HG03439 (cell line): Measurements from ENCODE around the gene IL20RA.
"Not testable (repeated sequence)": the region's sequence is repeated elsewhere in the genome, so short reads cannot be mapped to it uniquely, and the experiment has no call there.

Experiments used
- ATAC-seq: cut with Tn5 transposase; IDR thresholded peaks from one replicate; pipeline ENCODE4 v1.9.1; 2021; ENCODE audit warnings: mild to moderate bottlenecking, moderate library complexity; ENCODE audit not compliant: unreplicated experiment

The IL20RA gene

DNA sequence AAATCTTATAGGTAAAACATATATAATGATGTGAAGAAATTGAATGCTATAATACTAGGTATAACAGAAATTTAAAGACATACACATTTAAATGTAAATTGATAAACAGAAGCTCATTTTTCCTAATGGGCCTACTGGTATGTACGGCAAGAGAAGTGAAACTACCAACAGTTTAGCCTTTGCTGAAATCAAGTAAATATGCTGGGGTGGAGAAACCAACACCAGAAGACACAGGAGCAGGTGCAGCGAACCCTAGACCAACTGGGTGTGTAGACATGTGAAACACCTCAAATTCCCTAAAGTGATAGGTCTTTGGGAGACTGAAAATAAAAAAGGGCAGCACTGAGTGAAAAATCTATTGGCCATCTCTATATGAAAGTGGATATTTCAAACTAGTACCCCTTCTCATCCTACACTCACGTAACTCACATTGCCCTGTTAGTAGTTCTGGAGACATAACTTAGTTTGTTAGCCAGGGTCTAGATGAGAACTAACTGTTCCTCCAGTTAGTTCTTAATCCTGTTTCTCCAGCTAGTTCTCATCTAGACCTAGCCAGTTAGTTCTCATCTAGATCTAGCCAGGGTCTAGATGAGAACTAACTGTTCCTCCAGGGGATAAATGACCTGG is 69.6 kb downstream of the IL20RA start:
- ATAC-seq = no peak

DNA sequence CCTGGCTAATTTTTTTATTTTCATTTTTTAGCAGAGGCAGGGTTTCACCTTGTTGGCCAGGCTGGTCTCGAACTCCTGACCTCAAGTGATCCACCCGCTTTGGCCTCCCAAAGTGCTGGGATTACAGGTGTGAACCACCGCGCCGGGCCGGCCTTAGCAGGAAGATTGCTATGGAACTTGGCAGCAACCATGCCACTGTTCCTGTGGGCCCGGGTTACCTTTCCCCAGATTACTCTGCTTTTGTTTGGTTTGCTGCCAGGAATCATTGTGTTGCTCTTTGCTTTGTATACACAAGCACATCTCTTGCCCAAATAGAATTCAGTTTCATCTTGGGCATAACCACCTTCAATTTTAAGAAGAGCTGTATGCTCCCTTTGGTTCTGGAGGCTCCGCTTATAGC is 71.0 kb downstream of the IL20RA start:
- not testable (repeated sequence) for ATAC-seq

DNA sequence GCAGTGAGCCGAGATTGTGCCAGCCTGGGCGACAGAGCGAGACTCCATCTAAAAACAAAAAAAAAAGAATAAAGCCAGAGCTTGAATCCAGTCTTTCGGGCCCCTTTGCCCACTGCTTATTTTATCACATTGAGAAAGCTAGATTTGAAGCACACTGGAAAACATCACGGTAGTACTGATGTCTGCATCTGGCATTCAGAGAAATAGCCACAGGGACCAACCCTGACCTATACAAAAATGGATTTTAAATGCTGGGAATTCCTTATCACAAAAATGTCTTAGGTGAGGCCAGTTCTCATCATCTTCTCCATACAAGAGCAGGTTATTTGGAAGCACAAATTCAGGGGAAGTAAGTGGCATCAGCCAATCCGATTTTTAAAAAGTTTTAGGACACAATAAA is 73.2 kb downstream of the IL20RA start:
- ATAC-seq = no peak

DNA sequence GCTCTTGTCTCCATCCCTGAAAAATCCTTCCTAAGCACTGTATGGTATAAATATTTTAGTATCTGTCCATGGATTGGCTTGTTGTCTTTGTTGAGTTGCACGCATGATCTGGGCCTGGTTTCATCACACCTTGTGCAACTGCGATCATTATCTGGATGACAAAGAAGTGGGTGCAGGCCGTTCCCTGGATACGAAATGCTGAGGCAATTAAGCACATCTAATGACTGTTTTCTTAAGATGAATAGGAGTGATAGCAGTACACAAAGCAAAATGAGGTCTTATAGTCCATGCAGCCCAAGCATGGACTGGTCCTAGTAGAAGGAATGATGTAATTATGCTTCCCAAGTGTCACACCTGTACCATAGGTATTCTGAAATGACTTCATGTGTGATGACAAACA is 74.8 kb downstream of the IL20RA start:
- ATAC-seq = no peak

DNA sequence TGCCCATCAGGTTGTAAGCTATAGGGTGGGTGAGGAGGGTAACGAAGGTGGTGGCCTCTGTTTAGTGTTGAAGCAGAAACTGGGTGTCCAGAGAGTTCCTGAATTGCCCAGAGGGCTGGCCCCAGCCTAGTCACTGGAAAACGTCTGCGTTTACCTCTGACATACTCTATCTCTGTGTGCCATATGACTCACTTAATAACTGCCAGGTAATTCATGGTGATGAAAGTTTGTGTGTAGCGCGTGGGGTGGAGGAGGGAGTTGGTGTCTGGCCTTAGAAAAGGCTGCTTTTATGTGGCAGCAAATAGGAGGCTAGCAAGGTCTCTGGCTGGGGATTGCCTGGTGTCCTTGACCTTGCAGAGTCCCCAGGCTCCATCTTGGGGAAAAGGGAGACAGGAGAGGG is 75.3 kb downstream of the IL20RA start:
- ATAC-seq = no peak

DNA sequence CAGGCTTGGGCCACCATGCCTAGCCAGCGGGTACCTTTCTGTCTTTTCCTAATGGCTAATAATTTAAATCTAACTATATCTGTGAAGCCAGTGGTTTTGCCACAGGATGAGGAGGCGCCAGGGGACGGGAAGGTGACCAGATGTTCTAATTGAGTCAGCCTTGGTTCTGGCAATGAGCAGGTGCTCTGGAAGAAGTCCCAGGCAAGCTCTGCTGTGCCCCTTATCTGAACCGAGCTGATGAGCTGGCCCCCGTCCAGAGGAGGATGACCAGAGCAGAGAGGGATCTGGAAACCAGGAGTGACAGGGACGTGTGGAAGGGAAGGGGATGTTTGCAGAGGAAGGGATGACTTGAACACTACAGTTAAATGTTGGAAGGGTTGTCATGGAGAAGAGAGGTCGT is 75.9 kb downstream of the IL20RA start:
- ATAC-seq = no peak

DNA sequence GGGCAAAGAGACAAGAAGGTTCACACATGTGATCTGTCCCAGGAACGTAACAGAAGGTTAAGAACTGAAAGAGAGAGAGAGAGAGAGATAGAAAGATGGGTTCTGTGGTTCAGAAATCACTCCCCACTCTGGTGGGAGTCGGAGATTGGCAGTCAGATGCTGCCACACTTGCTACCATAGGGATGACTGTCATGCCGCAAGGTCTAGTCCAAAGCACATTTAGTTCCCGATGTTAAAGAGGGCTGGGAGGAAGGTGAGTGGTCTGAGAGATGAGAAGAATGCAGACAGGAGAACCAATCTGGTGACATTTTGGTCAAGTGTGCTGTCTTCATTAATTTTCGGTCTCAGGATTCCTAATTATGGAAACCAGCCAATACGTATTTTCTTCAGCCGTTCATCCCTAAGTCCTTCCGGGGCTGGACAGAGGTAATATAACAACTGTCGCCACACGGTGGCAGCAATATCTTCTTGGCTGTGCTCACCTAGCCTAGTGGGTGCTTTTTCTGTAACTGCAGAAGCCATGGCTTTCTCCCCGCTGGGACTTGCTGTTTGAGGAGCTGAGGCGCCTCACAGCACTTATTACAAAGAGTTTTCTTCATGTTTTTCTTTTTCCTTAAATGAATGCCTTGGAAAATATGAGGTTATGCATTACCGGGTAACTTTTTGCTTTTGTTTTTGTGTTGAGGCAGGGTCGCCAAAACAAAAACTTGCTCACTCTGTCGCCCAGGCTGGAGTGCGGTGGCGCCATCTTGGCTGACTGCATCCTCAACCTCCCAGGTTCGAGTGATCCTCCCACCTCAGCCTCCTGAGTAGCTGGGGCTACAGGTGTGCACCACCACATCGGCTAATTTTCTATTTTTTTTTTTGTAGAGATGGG is 76.7 kb downstream of the IL20RA start:
- peak; percentile 80 for ATAC-seq

DNA sequence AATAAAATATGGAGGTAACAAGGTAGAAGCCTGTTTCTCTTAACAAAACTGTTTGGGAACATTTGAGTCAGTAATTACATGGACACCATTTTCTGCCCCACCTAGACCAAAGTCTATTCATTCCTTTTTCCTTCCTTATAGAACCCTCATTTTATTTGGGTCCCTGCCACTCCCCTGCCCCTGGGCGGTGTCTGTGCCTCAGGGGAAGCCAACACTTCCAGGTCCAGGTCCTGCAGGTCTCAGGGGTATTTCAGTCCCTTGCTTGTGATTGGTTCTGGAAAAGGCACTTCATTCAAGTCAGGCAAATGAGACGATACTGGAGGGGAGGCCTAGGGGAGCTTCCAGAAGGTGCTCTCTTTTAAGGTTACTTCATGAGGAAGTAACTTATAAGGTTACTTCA is 80.4 kb downstream of the IL20RA start:
- no peak for ATAC-seq

DNA sequence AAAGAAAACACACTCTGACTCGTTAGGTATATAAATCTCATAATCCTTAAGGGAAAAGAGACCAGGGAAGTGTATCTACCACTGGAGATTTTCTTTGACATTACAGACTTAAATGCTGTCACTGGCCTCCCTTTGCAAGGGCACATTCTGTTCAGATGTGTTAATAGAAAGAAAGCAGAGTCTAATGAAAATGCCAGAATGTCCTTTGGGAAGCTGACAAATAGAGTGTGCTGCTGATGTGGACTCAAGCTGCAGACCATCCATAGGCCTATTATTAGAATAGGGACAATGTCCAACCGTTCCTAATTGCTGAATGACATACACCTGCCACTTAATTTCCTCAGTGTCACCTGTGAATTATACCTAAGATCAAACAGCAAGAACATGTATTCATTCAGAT is 81.5 kb downstream of the IL20RA start:
- no peak for ATAC-seq

DNA sequence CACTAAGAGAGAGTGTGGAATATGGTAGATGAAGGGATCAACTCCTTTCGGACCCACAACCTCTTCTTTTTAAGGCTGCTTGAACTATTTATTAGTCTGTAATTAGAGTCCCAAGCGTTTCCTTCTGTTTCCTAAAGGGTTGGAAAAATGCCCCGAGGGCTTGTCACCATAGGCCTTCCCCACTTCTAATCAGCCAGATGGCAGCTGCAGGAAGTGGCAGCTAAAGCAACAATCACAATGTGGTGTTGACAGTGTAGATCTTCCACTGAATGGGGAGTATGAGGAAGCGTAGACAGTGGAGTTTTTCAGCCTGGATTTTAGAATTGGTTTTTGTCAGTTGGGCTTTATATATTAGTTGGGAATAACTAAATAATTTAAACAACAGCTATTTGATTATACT is 82.1 kb downstream of the IL20RA start:
- ATAC-seq = no peak

DNA sequence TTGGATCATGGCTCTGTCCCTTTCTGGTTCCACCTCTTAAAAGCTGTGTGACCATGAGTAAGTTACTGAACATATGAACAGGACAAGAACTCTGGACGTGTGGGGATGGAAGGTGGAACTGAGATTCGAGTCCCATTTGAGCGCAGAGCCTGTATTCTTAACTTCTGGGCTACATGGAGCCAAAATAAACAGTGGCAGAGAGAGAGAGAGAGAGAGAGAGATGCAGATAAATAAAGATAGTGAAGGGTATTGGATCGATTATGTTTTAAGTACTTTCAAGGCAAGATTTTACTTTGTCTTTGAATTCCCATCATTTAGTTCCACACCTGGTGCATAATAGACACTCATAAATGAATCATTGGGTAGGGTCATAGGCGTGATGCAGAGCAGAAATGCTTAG is 82.9 kb downstream of the IL20RA start:
- ATAC-seq = no peak

DNA sequence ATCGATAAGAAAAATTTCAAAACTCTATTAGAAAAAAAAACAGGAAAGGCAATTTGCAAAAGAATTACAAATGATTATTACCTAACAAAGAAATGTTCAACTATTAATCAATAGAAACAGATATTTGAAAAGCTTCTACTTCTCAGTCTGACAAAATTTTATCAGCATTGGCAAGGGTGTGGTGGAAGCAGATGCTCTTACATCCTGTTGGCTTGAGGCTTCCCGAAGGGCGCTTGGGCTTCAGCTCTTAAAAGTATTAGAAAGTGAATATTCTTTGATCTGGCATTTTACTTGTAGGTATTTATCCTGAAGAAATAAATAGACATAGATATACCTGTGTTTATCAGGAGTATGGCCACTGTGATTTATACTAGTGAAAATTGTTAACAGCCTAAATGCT is 84.0 kb downstream of the IL20RA start:
- no peak for ATAC-seq

DNA sequence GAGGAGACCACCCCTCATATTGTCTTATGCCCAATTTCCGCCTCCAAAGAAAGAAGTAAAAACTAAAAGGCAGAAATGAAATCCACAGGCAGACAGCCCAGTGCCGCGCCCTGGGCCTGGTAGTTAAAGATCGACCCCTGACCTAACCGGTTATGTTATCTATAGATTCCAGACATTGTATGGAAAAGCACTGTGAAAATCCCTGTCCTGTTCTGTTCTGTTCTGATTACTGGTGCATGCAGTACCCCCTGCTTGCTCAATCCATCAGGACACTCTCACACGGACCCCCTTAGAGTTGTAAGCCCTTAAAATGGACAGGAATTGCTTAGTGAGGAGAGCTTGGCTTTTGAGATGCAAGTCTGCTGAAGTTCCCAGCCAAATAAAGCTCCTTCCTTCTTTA is 84.8 kb downstream of the IL20RA start:
- not testable (repeated sequence) for ATAC-seq

DNA sequence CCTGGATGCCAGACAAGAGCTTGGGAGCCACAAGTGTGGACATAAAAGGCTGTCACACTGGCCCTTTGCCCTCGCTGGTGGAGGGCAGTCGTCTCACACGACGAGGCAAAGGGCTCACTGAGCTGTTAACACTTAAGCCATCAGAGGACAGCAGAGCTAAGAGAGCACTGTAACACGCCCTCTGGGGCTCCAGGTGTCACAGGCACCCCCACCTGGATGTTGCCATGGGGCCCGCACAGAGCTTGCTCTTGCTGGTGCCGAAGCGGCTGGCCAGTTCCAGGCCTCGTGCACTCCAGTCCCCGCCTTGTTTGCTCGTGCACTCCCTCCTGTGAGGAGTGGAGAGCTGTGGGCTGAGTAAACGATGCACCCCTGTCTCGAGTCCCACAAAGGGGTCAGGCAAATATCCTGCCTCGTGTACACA is 85.3 kb downstream of the IL20RA start:
- ATAC-seq = no peak

DNA sequence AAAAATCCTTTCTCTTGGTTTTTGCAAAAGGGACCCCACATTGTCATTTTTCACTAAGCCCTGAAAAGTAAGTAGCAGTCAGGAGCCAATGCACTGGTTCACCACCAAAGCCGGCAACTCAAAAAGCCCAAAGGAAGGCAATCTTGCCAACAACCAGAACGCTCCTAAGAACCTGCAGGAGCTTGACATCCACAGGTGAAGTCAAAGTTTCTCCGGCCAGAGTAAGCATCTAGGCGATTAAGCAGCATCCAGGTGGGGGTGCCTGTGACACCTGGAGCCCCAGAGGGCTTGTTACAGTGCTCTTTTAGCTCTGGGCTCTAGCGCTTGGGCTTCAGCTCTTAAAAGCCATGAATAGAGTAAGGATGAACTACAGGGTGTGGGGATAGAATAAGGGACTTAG is 86.6 kb downstream of the IL20RA start:
- ATAC-seq = no peak

DNA sequence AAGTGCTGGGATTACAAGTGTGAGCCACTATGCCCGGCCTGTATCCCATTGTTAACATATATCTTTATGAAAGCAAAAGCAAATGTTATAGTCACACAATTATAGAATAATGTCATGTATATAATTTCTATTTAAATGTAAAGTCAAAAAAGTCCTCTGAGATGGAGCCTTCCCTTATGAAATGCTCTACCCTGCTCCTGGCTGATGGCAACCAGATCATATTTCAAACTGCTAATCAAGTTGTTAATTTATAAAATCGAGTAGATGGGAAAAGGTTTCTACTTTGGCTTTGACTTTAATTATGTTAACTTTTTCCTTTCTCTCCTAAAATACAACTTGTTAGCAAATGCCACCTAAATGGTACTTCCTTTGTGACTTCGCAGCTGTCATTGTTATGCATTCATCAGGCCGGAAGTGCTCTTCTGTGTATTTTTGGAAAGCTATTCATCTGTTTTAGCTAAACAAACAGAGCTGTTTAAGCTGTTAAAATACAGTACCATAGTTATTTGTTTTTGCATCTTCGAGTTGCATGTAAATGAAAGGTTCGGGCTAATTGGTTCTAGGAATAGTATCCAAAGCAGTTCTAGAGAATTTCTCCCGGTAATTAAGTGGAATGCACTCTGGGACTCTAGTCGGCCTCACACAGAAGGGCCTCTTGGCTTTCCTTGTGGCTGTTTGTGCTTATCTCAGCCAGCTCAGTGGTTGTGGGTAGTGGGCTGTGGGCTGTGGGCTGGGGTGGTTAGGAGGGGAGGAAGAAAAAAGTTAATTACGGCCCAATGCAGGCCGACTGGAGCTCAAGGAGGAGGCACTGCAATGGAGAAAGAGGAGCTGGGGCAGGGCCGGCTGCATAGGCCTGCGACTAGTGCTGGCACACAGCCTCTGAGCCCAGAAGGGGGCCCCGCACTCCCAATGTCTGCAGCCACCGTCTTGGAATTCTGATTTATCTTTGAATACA is 87.9 kb downstream of the IL20RA start:
- no peak for ATAC-seq

DNA sequence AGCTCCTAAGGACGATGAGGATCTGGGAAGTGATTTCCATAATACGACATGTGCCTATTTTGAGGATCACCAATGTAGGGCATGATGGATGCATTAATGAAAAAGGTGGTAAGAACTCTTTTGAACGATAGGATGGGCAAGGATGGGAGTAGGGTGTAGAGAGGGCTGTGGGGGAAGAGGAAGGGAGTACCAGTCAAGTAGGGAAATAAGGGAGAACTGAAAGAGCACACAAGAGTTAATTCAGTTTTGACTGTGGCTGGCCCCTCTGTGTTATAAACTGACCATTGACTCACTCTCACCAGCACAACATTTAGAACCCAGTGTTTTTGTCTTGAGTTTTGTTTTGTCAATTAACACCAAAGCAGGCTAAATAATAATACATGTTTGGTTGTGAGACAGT is 89.6 kb downstream of the IL20RA start:
- ATAC-seq = no peak

DNA sequence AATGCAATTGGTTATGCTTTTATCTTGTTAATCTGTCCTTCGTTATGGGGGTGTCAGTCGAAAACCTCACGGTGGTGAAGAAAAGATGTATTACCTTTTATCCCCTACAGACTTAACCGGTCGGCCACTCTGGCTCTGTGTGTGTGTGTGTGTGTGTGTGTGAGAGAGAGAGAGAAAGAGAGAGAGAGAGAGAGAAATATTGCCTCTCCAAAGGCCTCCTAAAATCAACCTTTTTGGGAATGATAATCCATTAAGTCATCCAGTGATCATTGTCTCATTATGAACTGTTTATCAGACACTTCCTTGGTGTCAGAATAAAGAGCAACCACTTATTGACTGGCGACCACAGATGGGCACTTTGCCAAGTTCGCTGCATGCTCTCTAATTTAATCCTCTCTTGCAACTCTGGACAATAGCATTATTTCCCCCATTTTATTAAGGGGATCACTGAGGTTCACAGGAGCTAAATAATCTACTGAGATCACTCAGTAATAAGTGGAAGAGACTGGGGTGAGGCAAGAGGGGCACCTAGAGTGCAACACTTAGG is 92.0 kb downstream of the IL20RA start:
- ATAC-seq = no peak

DNA sequence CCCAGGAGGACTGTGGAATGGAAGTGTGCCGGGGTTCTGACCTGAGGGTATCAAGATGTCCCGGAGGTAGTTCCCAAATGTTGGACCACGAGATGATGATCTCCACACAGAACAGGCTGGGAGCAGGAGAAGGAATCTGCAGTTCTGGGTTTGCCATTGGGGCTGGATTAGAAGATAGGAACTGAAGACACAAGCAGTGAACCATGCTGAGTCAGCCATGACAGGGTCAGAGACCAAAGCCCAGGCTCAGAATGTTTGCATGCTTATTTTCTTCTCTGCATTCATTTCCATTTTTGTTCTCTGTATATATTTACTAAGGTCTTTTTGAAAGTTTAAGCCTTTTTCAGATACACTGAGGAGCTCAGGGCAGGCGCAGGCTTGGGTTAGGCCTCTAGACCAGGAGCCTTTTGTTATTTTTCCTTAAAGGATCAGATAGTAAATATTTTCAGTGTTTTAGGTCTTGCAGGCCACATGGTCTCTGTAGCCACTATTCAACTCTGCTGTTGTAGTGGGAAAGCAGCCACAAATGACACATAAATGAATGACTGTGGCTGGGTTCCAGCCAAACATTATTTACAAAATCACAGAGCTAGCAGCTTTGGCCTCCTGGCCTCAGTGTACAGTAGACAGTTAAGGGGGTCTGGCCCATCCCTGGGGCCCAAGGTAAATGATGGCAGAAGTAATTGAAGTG is 94.2 kb downstream of the IL20RA start:
- ATAC-seq = no peak
